HepG2 (cell line): ENCODE measurements around the gene LRRC45. TPM values are rescaled to one million over a fixed set of nuclear protein-coding genes. Genes with fewer than 3 reads are reported as not detected.
A peak's percentile ranks its signal among the peaks of the same experiment; 100 is the strongest.

Experiments used
- CREM ChIP-seq, 2 experiments: sonication (generic) in 1 of 2; formaldehyde crosslinking in 1 of 2; IDR thresholded peaks; 2 replicates each; pipeline versions ENCODE4 v1.4.0 to v1.6.1; 2016 to 2020; ENCODE audit warnings: antibody characterized with exemption in 1 of 2, mild to moderate bottlenecking in 1 of 2, missing genetic modification reagents in 1 of 2
- ELF4 ChIP-seq: sonication (generic); formaldehyde crosslinking; IDR thresholded peaks from 2 replicates; pipeline ENCODE4 v1.5.0; 2020; ENCODE audit warnings: missing genetic modification reagents, mild to moderate bottlenecking, moderate library complexity, borderline replicate concordance
- GTF3A ChIP-seq: sonication (generic); formaldehyde crosslinking; conservative IDR thresholded peaks from 2 replicates; pipeline ENCODE4 v1.4.0; 2020; ENCODE audit warnings: mild to moderate bottlenecking, missing genetic modification reagents
- HNRNPK ChIP-seq: fragments of 200-400 bp; formaldehyde crosslinking; IDR thresholded peaks from 2 replicates; pipeline ENCODE4 v1.6.1; 2018; ENCODE audit warnings: low read length, low read depth, moderate library complexity, mild to moderate bottlenecking; ENCODE audit not compliant: poor library complexity, severe bottlenecking
- PRPF4 ChIP-seq: fragments of 200-400 bp; formaldehyde crosslinking; IDR thresholded peaks from 2 replicates; pipeline ENCODE4 v1.6.1; 2016; ENCODE audit warnings: low read length, low read depth; ENCODE audit not compliant: poor library complexity, severe bottlenecking
- XBP1 ChIP-seq: sonication (generic); formaldehyde crosslinking; IDR thresholded peaks from 2 replicates; pipeline ENCODE4 v1.5.0; 2020; ENCODE audit warnings: missing genetic modification reagents
- ZBTB20 ChIP-seq: sonication (generic); formaldehyde crosslinking; IDR thresholded peaks from 2 replicates; pipeline ENCODE4 v1.8.1; 2023; ENCODE audit warnings: missing genetic modification reagents, low read depth, mild to moderate bottlenecking, borderline replicate concordance
- ZNF121 ChIP-seq: sonication (generic); formaldehyde crosslinking; IDR thresholded peaks from 2 replicates; pipeline ENCODE4 v1.5.0; 2020; ENCODE audit warnings: mild to moderate bottlenecking, missing genetic modification reagents
- ZNF296 ChIP-seq: sonication (generic); formaldehyde crosslinking; conservative IDR thresholded peaks from 2 replicates; pipeline ENCODE4 v1.5.0; 2020; ENCODE audit warnings: mild to moderate bottlenecking, missing genetic modification reagents
- ZNF737 ChIP-seq: sonication (generic); formaldehyde crosslinking; IDR thresholded peaks from 2 replicates; pipeline ENCODE4 v1.5.0; 2020; ENCODE audit warnings: missing genetic modification reagents, mild to moderate bottlenecking, borderline replicate concordance
- ZNF772 ChIP-seq: sonication (generic); formaldehyde crosslinking; IDR thresholded peaks from 2 replicates; pipeline ENCODE4 v1.5.0; 2020; ENCODE audit warnings: mild to moderate bottlenecking, missing genetic modification reagents
- ZSCAN30 ChIP-seq: sonication (generic); formaldehyde crosslinking; IDR thresholded peaks from 2 replicates; pipeline ENCODE4 v1.5.0; 2020; ENCODE audit warnings: mild to moderate bottlenecking, missing genetic modification reagents
- ZZZ3 ChIP-seq: sonication (generic); formaldehyde crosslinking; IDR thresholded peaks from 2 replicates; pipeline ENCODE4 v1.4.0; 2020; ENCODE audit warnings: missing genetic modification reagents, mild to moderate bottlenecking, borderline replicate concordance
- polyA plus RNA-seq, 8 experiments: library from polyadenylated mRNA; depleted of rRNA in 3 of 8; stranded (reverse) in 7 of 8; unstranded in 1 of 8; fragments of >200 nt; fragmentation: Illumina TruSeq in 4 of 8; extraction: Trizol in 4 of 8; gene quantifications; 2 replicates each; pipeline versions ENCODE4 v1.2.1 to v1.2.3, GENCODE V29; 2011 to 2016; ENCODE audit warnings: low read depth in 4 of 8, missing spikeins in 1 of 8, mixed read lengths in 1 of 8; ENCODE audit not compliant: insufficient read depth in 1 of 8
- total RNA-seq, 5 experiments: library from RNA; depleted of rRNA; stranded (reverse); fragments of >200 nt; fragmentation: Illumina TruSeq; extraction: Trizol; gene quantifications; 2 replicates each; pipeline ENCODE4 v1.2.3, GENCODE V29; 2016; ENCODE audit warnings: low read depth in 1 of 5
- TF ChIP-seq, protein P1 (sequence below): sonication (generic); formaldehyde crosslinking; IDR thresholded peaks from 2 replicates; pipeline ENCODE4 v1.4.0; 2020; ENCODE audit warnings: missing genetic modification reagents, mild to moderate bottlenecking, borderline replicate concordance
- TF ChIP-seq, protein P2 (sequence below): sonication (generic); formaldehyde crosslinking; IDR thresholded peaks from 2 replicates; pipeline ENCODE4 v1.5.0; 2020; ENCODE audit warnings: mild to moderate bottlenecking, missing genetic modification reagents, moderate library complexity
- TF ChIP-seq, protein P3 (sequence below): sonication (generic); formaldehyde crosslinking; IDR thresholded peaks from 2 replicates; pipeline ENCODE4 v1.5.1; 2020; ENCODE audit warnings: missing genetic modification reagents, mild to moderate bottlenecking, borderline replicate concordance
- TF ChIP-seq, protein P4 (sequence below): fragments of 450-650 bp; IDR thresholded peaks from 2 replicates; pipeline ENCODE4 v1.6.1; 2016

The LRRC45 gene
- total and polyA plus RNA-seq, 2 of the 13 experiments (the other 11 are each of a cell fraction or from before 2014, with no cell fraction given): 11.6 to 48.1 TPM

DNA sequence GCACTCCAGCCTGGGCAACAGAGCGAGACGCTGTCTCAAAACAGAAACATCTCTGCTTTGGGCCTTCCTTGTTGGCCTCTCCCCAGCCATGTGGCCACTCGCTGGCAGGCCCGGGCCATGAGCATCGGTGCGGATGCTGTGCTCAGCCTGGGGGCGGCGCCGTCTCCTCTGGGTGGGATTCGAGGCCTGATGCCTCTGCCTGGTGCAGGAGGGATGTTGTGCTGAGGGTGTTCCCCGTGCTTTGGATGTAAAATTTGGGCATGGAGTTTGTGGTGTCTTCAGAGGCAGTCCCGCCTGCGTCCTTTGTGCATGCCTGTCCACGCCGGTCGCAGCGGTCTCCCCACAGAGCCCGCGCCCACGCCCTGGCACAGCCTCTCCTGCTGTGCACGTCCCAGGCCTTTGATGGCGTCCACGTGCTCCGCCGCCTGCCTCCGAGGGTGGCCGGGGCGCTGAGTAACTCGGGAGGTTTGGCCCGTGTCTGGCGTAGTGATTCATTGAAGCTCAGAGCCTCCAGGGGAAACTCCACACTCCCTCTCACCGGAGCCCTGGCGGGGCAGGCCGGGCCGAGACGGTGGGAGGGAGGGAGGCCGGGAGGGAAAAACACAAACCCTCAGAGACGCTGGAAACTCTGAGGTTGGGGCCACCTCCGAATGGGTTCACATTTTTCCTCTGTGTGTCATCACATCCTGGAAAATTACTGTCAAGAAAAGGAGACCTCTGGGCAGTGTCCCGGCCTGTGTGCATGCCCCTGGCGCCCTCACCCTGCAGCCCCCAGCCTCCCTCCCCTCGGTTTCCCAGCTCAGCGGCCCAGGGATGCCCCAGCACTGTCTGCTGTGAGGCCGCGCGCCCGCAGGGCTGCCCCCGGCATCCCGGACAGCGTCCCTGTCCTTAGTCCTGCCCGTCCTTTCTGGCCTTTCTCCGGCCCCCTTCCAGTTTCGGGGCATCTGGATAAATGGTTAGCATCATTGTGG is 19.4 kb upstream of the LRRC45 start (continued):
- TF ChIP-seq, protein P1, sequence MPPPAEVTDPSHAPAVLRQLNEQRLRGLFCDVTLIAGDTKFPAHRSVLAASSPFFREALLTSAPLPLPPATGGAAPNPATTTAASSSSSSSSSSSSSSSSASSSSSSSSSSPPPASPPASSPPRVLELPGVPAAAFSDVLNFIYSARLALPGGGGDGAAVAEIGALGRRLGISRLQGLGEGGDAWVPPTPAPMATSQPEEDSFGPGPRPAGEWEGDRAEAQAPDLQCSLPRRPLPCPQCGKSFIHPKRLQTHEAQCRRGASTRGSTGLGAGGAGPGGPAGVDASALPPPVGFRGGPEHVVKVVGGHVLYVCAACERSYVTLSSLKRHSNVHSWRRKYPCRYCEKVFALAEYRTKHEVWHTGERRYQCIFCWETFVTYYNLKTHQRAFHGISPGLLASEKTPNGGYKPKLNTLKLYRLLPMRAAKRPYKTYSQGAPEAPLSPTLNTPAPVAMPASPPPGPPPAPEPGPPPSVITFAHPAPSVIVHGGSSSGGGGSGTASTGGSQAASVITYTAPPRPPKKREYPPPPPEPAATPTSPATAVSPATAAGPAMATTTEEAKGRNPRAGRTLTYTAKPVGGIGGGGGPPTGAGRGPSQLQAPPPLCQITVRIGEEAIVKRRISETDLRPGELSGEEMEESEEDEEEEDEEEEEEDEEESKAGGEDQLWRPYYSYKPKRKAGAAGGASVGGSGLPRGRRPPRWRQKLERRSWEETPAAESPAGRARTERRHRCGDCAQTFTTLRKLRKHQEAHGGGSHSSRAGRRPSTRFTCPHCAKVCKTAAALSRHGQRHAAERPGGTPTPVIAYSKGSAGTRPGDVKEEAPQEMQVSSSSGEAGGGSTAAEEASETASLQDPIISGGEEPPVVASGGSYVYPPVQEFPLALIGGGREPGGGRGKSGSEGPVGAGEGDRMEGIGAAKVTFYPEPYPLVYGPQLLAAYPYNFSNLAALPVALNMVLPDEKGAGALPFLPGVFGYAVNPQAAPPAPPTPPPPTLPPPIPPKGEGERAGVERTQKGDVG (CRISPR knock-in tag): peak; percentile 96; the same call in 1 of the 2 replicates
- TF ChIP-seq, protein P2, sequence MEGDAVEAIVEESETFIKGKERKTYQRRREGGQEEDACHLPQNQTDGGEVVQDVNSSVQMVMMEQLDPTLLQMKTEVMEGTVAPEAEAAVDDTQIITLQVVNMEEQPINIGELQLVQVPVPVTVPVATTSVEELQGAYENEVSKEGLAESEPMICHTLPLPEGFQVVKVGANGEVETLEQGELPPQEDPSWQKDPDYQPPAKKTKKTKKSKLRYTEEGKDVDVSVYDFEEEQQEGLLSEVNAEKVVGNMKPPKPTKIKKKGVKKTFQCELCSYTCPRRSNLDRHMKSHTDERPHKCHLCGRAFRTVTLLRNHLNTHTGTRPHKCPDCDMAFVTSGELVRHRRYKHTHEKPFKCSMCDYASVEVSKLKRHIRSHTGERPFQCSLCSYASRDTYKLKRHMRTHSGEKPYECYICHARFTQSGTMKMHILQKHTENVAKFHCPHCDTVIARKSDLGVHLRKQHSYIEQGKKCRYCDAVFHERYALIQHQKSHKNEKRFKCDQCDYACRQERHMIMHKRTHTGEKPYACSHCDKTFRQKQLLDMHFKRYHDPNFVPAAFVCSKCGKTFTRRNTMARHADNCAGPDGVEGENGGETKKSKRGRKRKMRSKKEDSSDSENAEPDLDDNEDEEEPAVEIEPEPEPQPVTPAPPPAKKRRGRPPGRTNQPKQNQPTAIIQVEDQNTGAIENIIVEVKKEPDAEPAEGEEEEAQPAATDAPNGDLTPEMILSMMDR (CRISPR knock-in tag): peak; percentile 51
- TF ChIP-seq GTF3A (CRISPR knock-in tag): peak; percentile 66; the same call in 1 of the 2 replicates
- TF ChIP-seq ZNF121 (CRISPR knock-in tag): no peak
- TF ChIP-seq, protein P3, sequence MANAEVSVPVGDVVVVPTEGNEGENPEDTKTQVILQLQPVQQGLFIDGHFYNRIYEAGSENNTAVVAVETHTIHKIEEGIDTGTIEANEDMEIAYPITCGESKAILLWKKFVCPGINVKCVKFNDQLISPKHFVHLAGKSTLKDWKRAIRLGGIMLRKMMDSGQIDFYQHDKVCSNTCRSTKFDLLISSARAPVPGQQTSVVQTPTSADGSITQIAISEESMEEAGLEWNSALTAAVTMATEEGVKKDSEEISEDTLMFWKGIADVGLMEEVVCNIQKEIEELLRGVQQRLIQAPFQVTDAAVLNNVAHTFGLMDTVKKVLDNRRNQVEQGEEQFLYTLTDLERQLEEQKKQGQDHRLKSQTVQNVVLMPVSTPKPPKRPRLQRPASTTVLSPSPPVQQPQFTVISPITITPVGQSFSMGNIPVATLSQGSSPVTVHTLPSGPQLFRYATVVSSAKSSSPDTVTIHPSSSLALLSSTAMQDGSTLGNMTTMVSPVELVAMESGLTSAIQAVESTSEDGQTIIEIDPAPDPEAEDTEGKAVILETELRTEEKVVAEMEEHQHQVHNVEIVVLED (CRISPR knock-in tag): no peak
- no peak for TF ChIP-seq ELF4
- TF ChIP-seq HNRNPK: peak; percentile 74
- TF ChIP-seq ZNF772 (CRISPR knock-in tag): peak; percentile 97
- TF ChIP-seq ZNF737 (CRISPR knock-in tag): no peak; the same call in 1 of the 2 replicates
- TF ChIP-seq ZSCAN30: peak; percentile 87; the same call in 1 of the 2 replicates
- 0 out of 2 replicates have a peak, but pooled peaks have one; percentile 30 for TF ChIP-seq CREM (IDR thresholded peaks at IDR 0.05)
- TF ChIP-seq CREM (CRISPR knock-in tag; IDR thresholded peaks at IDR 0.05): no peak
- TF ChIP-seq ZBTB20 (CRISPR knock-in tag): 0 out of 2 replicates have a peak, but pooled peaks have one; percentile 78
- peak; percentile 10 for TF ChIP-seq PRPF4
- TF ChIP-seq, protein P4, sequence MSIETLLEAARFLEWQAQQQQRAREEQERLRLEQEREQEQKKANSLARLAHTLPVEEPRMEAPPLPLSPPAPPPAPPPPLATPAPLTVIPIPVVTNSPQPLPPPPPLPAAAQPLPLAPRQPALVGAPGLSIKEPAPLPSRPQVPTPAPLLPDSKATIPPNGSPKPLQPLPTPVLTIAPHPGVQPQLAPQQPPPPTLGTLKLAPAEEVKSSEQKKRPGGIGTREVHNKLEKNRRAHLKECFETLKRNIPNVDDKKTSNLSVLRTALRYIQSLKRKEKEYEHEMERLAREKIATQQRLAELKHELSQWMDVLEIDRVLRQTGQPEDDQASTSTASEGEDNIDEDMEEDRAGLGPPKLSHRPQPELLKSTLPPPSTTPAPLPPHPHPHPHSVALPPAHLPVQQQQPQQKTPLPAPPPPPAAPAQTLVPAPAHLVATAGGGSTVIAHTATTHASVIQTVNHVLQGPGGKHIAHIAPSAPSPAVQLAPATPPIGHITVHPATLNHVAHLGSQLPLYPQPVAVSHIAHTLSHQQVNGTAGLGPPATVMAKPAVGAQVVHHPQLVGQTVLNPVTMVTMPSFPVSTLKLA: peak; percentile 41
- no peak for TF ChIP-seq ZNF296
- TF ChIP-seq ZZZ3 (CRISPR knock-in tag): no peak
- TF ChIP-seq XBP1 (CRISPR knock-in tag): no peak
